ENCODE data around the gene DLX6. TPM values are rescaled to one million over a fixed set of nuclear protein-coding genes. Genes with fewer than 3 reads are reported as not detected.

The DLX6 gene
- total RNA-seq, 1 donor from 2014 or later: not detected

- DNase-seq (ENCODE audit: low read depth): no peak
- Histone ChIP-seq H3K36me3 (ENCODE audit: control insufficient read depth, insufficient read depth, low read length) (no peaks in the 10 kb centered on the region), H3K4me3 (ENCODE audit: low read depth, low read length) (no peak overlapping the region), H3K27me3 (ENCODE audit: control insufficient read depth, insufficient read depth, low read length) (peaks cover 89% of the 10 kb centered on the region)
- TF ChIP-seq, protein P1, sequence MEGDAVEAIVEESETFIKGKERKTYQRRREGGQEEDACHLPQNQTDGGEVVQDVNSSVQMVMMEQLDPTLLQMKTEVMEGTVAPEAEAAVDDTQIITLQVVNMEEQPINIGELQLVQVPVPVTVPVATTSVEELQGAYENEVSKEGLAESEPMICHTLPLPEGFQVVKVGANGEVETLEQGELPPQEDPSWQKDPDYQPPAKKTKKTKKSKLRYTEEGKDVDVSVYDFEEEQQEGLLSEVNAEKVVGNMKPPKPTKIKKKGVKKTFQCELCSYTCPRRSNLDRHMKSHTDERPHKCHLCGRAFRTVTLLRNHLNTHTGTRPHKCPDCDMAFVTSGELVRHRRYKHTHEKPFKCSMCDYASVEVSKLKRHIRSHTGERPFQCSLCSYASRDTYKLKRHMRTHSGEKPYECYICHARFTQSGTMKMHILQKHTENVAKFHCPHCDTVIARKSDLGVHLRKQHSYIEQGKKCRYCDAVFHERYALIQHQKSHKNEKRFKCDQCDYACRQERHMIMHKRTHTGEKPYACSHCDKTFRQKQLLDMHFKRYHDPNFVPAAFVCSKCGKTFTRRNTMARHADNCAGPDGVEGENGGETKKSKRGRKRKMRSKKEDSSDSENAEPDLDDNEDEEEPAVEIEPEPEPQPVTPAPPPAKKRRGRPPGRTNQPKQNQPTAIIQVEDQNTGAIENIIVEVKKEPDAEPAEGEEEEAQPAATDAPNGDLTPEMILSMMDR (IDR thresholded peaks at IDR 0.05; ENCODE audit: insufficient read depth, low read length, poor library complexity, severe bottlenecking): no peak
These were observed 8.9 kb downstream of the DLX6 start for GRCh38 chr7:97014145-97014750.

- TF ChIP-seq, protein P1 (IDR thresholded peaks at IDR 0.05; ENCODE audit: insufficient read depth, low read length, poor library complexity, severe bottlenecking): no peak
- Histone ChIP-seq H3K27me3 (ENCODE audit: control insufficient read depth, insufficient read depth, low read length) (peaks cover 90% of the 10 kb centered on the region), H3K4me3 (ENCODE audit: low read depth, low read length) (no peak overlapping the region), H3K36me3 (ENCODE audit: control insufficient read depth, insufficient read depth, low read length) (no peaks in the 10 kb centered on the region)
- no peak for DNase-seq (ENCODE audit: low read depth)
These were observed 9.9 kb downstream of the DLX6 start for GRCh38 chr7:97015279-97015678.

- no peak for DNase-seq (ENCODE audit: low read depth)
- TF ChIP-seq, protein P1 (IDR thresholded peaks at IDR 0.05; ENCODE audit: insufficient read depth, low read length, poor library complexity, severe bottlenecking): no peak
- Histone ChIP-seq H3K27me3 (ENCODE audit: control insufficient read depth, insufficient read depth, low read length) (peaks cover 93% of the 10 kb centered on the region), H3K4me3 (ENCODE audit: low read depth, low read length) (no peak overlapping the region), H3K36me3 (ENCODE audit: control insufficient read depth, insufficient read depth, low read length) (no peaks in the 10 kb centered on the region)
These were observed 10.5 kb downstream of the DLX6 start for GRCh38 chr7:97015756-97016380.

DNA sequence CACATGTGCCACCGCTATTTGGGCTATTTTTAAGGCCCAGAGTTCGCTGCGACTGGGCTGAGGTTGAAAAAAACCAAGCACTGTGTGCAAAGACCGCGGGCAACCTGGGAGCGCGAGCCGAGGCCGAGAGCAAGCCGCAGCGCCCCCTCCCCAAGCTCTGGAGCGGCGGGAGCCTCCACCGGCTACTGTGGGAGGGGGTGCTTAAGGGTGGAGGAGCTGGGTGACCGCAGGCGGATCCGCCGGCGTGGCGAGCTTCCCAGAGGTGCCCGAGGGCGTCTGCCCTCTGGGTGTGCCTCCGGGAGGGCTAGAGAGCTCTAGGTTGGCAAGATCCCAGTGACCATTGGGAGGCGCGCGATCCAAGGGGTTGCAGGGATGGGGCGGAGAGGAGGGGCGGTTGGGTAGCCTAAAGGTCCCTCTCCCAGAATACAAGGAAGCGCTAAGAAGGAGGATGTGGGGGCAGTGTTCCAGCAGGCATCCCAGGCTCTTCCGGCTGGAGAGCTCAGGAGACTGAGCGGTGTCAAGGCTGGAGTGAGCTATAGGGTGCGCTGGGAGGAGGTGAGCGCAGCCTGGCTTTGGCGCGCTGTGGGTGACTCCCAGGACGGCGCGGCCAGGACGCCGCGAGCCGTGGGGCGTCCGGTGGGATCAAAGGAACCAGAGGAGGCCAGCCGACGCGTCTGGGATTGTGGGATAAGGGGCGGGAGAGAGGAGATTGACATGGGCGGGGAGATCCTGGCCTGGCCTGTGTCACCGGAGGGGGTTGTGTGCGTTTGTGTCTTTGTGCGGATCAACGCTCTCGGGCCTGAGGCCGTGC lies 11.2 kb downstream of the DLX6 start:
- Histone ChIP-seq H3K4me3 (ENCODE audit: low read depth, low read length) (no peak overlapping the region), H3K27me3 (ENCODE audit: control insufficient read depth, insufficient read depth, low read length) (peaks cover 95% of the 10 kb centered on the region), H3K36me3 (ENCODE audit: control insufficient read depth, insufficient read depth, low read length) (no peaks in the 10 kb centered on the region)
- TF ChIP-seq, protein P1 (IDR thresholded peaks at IDR 0.05; ENCODE audit: insufficient read depth, low read length, poor library complexity, severe bottlenecking): no peak
- DNase-seq (ENCODE audit: low read depth): no peak

GRCh38 chr7:97017192-97018125 lies 12.1 kb downstream of the DLX6 start:
- Histone ChIP-seq H3K4me3 (ENCODE audit: low read depth, low read length) (no peak overlapping the region), H3K36me3 (ENCODE audit: control insufficient read depth, insufficient read depth, low read length) (no peaks in the 10 kb centered on the region), H3K27me3 (ENCODE audit: control insufficient read depth, insufficient read depth, low read length) (peaks cover 95% of the 10 kb centered on the region)
- TF ChIP-seq, protein P1 (IDR thresholded peaks at IDR 0.05; ENCODE audit: insufficient read depth, low read length, poor library complexity, severe bottlenecking): no peak
- DNase-seq (ENCODE audit: low read depth): no peak
